ENCODE results near the gene PROM2.

The PROM2 gene

GRCh38 chr2:95325026-95325425, 50.8 kb downstream of the PROM2 start:
- FAIRE-seq, result no peak

- FAIRE-seq, result no peak
Measured at GRCh38 chr2:95325590-95326432, 51.6 kb downstream of the PROM2 start.

GRCh38 chr2:95326433-95327140, 52.3 kb downstream of the PROM2 start:
- no peak for FAIRE-seq

- no peak for FAIRE-seq
Measured at GRCh38 chr2:95327861-95328260, 53.6 kb downstream of the PROM2 start.

GRCh38 chr2:95328358-95329125, 54.3 kb downstream of the PROM2 start:
- FAIRE-seq, result no peak

- FAIRE-seq, result no peak
Measured at GRCh38 chr2:95329401-95329800, 55.2 kb downstream of the PROM2 start.

GRCh38 chr2:95329891-95330793, 55.9 kb downstream of the PROM2 start:
- FAIRE-seq, result no peak

- FAIRE-seq, result no peak
Measured at GRCh38 chr2:95330794-95331338, 56.6 kb downstream of the PROM2 start.

- no peak for FAIRE-seq
Measured at GRCh38 chr2:95331606-95332005, 57.4 kb downstream of the PROM2 start.

GRCh38 chr2:95332036-95332435, 57.8 kb downstream of the PROM2 start:
- FAIRE-seq, result no peak

- FAIRE-seq, result no peak
Measured at GRCh38 chr2:95333056-95333455, 58.8 kb downstream of the PROM2 start.

GRCh38 chr2:95333888-95334338, 59.7 kb downstream of the PROM2 start:
- FAIRE-seq, result no peak

GRCh38 chr2:95334916-95335641, 60.8 kb downstream of the PROM2 start:
- FAIRE-seq, result no peak

GRCh38 chr2:95336406-95336805, 62.2 kb downstream of the PROM2 start:
- no peak for FAIRE-seq

GRCh38 chr2:95337829-95338228, 63.6 kb downstream of the PROM2 start:
- FAIRE-seq, result no peak
